GM19043 (cell line): ENCODE data around the gene PIK3AP1.
"Not testable (repeated sequence)": the region's sequence is repeated elsewhere in the genome, so short reads cannot be mapped to it uniquely, and the experiment has no call there.

Experiments
- ATAC-seq: cut with Tn5 transposase; IDR thresholded peaks from one replicate; pipeline ENCODE4 v1.9.1; 2021; ENCODE audit warnings: low read depth; ENCODE audit not compliant: unreplicated experiment

PIK3AP1 gene

DNA sequence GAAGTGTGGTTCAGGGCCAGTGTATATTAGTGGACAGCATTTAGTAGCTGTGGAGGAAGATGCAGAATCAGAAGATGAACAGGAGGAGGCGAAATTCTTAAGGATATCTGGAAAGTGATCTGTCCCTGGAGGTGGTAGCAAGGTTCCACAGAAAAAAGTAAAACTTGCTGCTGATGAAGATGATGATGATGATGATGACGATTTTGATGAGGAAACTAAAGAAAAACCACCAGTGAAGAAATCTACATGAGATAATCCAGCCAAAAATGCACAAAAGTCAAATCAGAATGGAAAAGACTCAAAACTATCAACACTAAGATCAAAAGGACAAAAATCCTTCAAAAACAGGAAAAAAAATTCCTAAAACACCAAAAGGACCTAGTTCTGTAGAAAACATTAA, 159.8 kb downstream of the PIK3AP1 start:
- ATAC-seq, result no peak

DNA sequence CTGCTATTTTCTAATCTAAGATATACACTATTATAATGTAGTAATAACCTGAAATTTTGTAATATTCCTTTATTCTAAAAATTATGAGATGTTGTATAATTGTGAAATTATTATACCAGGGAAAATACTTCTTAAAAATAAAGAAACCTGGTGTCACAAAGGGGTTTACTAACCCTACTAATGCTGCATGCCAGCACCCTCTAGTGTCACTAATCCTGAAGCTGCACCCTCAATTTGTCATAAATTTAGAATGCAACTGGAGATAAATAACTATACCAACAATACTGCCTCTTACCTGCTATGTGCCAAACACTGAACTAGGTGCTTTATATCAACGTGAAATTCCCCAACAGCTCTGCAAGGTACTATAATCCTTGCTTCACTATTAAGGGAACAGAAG, 164.3 kb downstream of the PIK3AP1 start:
- no peak for ATAC-seq

DNA sequence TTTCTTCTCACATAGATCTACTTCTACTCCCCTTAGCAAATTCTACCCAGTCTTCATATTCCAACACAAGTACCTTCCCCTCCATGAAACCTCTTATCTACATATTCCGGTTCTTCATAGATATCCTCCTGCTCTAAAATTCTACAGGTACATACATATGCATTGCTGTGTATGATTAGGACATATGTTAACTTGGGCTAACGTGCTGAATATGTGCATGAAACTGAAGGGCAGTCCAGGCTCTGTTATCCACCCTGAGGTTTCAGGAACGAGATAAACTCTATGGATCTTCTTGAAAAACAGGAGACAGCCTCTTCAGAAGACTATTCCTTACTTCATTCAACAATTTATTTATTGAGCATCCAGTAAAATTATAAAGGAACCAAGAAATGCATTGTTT, 165.0 kb downstream of the PIK3AP1 start:
- no peak for ATAC-seq

DNA sequence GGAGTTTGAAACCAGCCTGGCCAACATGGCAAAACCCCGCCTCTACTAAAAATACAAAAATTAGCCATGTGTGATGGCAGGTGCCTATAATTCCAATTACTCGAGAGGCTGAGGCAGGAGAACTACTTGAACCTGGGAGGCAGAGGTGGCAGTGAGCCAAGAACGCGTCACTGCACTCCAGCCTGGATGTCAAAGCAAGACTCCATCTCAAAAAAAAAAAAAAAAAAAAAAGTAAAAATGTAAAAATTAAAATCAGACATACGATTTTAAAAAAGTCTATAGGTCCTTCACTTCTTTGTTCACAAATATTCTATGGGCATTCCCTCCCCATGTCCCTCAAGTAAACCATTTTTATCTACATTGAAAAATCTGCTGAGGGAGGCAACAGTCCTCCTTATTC, 171.7 kb downstream of the PIK3AP1 start:
- no peak for ATAC-seq

DNA sequence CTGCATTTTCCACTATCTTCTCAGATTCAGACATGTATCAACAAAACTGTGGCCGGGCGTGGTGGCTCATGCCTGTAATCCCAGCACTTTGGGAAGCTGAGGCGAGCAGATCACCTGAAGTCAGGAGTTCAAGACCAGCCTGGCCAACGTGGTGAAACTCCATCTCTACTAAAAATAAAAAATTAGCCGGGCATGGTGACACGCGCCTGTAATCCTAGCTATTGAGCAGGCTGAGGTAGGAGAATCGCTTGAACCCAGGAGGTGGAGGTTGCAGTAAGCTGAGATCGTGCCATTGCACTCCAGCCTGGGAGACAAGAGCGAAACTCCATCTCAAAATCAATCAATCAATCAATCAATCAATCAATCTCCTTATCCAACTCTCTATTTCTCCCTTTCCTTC, 174.8 kb downstream of the PIK3AP1 start:
- ATAC-seq, result not testable (repeated sequence)
